Measurements from ENCODE around the gene PPP6R2.

The PPP6R2 gene

GRCh38 chr22:50456466-50457234 lies 113.5 kb downstream of the PPP6R2 start (continued):
- TF ChIP-seq, protein P1, sequence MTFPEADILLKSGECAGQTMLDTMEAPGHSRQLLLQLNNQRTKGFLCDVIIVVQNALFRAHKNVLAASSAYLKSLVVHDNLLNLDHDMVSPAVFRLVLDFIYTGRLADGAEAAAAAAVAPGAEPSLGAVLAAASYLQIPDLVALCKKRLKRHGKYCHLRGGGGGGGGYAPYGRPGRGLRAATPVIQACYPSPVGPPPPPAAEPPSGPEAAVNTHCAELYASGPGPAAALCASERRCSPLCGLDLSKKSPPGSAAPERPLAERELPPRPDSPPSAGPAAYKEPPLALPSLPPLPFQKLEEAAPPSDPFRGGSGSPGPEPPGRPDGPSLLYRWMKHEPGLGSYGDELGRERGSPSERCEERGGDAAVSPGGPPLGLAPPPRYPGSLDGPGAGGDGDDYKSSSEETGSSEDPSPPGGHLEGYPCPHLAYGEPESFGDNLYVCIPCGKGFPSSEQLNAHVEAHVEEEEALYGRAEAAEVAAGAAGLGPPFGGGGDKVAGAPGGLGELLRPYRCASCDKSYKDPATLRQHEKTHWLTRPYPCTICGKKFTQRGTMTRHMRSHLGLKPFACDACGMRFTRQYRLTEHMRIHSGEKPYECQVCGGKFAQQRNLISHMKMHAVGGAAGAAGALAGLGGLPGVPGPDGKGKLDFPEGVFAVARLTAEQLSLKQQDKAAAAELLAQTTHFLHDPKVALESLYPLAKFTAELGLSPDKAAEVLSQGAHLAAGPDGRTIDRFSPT (tag by site-specific recombination; IDR thresholded peaks at IDR 0.05) = 0 out of 2 replicates have a peak, but pooled peaks have one; percentile 7

DNA sequence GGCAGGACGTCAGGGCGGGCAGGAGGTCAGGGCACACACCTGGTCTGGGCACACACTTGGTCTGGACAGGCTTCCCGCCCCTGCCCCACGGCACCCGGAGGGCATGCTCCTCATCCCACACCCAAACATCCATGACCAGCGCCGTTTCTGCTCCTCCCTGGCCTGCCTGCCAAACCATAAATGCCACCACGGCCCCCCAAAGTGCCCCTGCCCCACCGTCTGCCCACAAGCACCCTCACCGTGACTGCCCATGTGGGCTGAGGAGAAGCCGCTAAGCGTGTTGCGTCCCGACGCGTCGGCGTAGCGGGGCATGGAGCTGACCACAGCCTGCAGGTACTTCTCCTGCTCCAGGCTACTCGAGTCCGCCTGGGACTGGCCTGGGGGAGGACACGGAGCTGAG lies 115.9 kb downstream of the PPP6R2 start:
- H3K27ac ChIP-seq (ENCODE audit: extremely low read depth, low read depth, low read length) = no peak overlapping the region
- CTCF ChIA-PET = no interaction called here
- H3K4me1 ChIP-seq (ENCODE audit: control insufficient read depth, insufficient read depth, low read length) = no peaks in the 10 kb centered on the region
- H3K4me3 ChIP-seq (ENCODE audit: low read depth, low read length) = no peak overlapping the region
- TF ChIP-seq ZNF223 (tag by site-specific recombination; IDR thresholded peaks at IDR 0.05) = no peak
- TF ChIP-seq, protein P1 (tag by site-specific recombination; IDR thresholded peaks at IDR 0.05) = 0 out of 2 replicates have a peak, but pooled peaks have one; percentile 39
- TF ChIP-seq ZNF600 (tag by site-specific recombination; IDR thresholded peaks at IDR 0.05) = 0 out of 2 replicates have a peak, but pooled peaks have one; percentile 25
- peaks cover 8 to 96% of the 10 kb centered on the region in 2 experiments; a peak in 2 of 3 replicates for H3K36me3 ChIP-seq (ENCODE audit: control insufficient read depth in 2 of 2, insufficient read depth in 1 of 2, low read length in 2 of 2)
- H3K9me3 ChIP-seq (ENCODE audit: control insufficient read depth, insufficient read depth, low read depth, low read length) = no peaks in the 10 kb centered on the region
- POLR2A ChIA-PET = interaction anchor here (0.6 to 1.5 kb wide), 2 partner anchors 15 to 378 kb away, joined by 3 to 4 read pairs; no protein-coding TSS in a partner anchor

GRCh38 chr22:50459496-50460140 lies 116.5 kb downstream of the PPP6R2 start:
- POLR2A ChIA-PET = interaction anchor here (0.6 to 1.5 kb wide), 4 partner anchors 14 to 378 kb away, joined by 3 to 8 read pairs (median 4); partner anchors contain the start of gene SCO2

DNA sequence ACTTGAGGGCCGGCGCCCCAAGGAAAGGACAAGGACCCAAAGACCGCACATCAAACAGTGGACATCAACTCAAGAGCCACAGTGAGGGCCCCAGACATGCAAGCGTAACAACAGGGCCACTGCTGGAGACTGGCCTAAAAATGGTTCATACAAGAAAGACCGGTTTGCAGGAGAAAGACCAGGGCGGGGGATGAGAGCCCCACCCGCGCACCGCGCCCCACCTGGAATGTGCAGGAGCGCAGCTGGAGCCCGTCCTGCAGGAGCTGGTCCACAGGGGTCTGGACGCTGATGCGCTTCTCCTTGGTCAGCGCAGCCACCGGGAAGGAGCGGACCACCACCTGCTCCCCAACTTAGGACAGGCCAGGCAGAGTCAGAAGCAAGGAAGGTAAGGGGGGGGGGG lies 117.8 kb downstream of the PPP6R2 start:
- H3K9me3 ChIP-seq (ENCODE audit: control insufficient read depth, insufficient read depth, low read depth, low read length) = no peaks in the 10 kb centered on the region
- CTCF ChIA-PET = interaction anchor here (0.9 to 1.1 kb wide), 3 partner anchors 11 to 233 kb away, joined by 3 to 4 read pairs (median 4); no protein-coding TSS in a partner anchor
- H3K36me3 ChIP-seq (ENCODE audit: control insufficient read depth in 2 of 2, insufficient read depth in 1 of 2, low read length in 2 of 2) = peaks cover 8 to 96% of the 10 kb centered on the region in 2 experiments; a peak in 2 of 3 replicates
- H3K4me3 ChIP-seq (ENCODE audit: low read depth, low read length) = no peak overlapping the region
- H3K27ac ChIP-seq (ENCODE audit: extremely low read depth, low read depth, low read length) = no peak overlapping the region
- no peaks in the 10 kb centered on the region for H3K4me1 ChIP-seq (ENCODE audit: control insufficient read depth, insufficient read depth, low read length)
- TF ChIP-seq KLF1 (tag by site-specific recombination; IDR thresholded peaks at IDR 0.05) (peak; percentile 73), ZNF211 (tag by site-specific recombination; IDR thresholded peaks at IDR 0.05; ENCODE audit: low read depth) (no peak), KLF8 (tag by site-specific recombination; IDR thresholded peaks at IDR 0.05) (0 out of 2 replicates have a peak, but pooled peaks have one; percentile 18)
- POLR2A ChIA-PET = interaction anchor here (0.5 to 1.5 kb wide), 3 partner anchors 9 to 164 kb away, joined by 3 to 5 read pairs (median 4); partner anchors contain the start of gene SCO2

More at GRCh38 chr22:50459496-50460140, 116.5 kb downstream of the PPP6R2 start:
- CTCF ChIA-PET = no interaction called here
- Histone ChIP-seq H3K4me1 (ENCODE audit: control insufficient read depth, insufficient read depth, low read length) (no peaks in the 10 kb centered on the region), H3K36me3 (ENCODE audit: control insufficient read depth in 2 of 2, insufficient read depth in 1 of 2, low read length in 2 of 2) (peaks cover 8 to 96% of the 10 kb centered on the region in 2 experiments; a peak in 2 of 3 replicates), H3K27ac (ENCODE audit: extremely low read depth, low read depth, low read length) (no peak overlapping the region), H3K4me3 (ENCODE audit: low read depth, low read length) (no peak overlapping the region), H3K9me3 (ENCODE audit: control insufficient read depth, insufficient read depth, low read depth, low read length) (no peaks in the 10 kb centered on the region)
- no peak for TF ChIP-seq ZFP3 (tag by site-specific recombination; IDR thresholded peaks at IDR 0.05; ENCODE audit: low read depth)
- peak; percentile 45; the same call in 1 of the 2 replicates for TF ChIP-seq KLF8 (tag by site-specific recombination; IDR thresholded peaks at IDR 0.05)
- TF ChIP-seq ZNF747 (tag by site-specific recombination; IDR thresholded peaks at IDR 0.05) = no peak
- TF ChIP-seq GLIS2 (tag by site-specific recombination; IDR thresholded peaks at IDR 0.05) = 0 out of 2 replicates have a peak, but pooled peaks have one; percentile 6
